ENCODE results near the gene TSTD2.

DNA sequence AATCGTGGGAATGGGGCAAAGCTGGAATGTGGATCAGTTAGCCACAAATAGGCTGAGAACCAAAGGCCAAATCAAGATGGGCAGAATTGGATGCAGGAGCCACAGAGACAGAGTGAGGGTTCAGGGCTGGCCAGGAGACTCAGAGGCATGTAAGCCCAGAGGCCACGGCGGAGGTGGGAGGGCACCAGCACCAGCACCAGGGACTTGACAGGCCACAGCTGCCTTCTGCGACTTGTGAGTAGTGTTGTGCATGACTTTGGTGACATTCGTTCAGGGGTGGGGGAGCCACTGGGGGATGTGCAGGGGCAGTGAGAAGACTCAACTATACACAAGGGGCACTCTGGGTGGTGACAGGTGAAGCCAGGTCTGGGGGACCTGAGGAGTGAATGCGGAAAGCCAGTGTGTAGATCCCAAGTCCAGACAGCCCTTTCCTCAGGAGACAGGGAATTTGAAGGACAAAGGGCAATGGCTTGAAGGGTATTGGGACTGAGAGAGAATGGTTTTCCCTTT is 78.5 kb downstream of the TSTD2 start:
- TF ChIP-seq PPARA (CRISPR knock-in tag; IDR thresholded peaks at IDR 0.05; ENCODE audit: borderline replicate concordance) (no peak), ZFP30 (CRISPR knock-in tag; IDR thresholded peaks at IDR 0.05) (no peak), RARB (CRISPR knock-in tag; IDR thresholded peaks at IDR 0.05) (no peak), ZNF70 (CRISPR knock-in tag; IDR thresholded peaks at IDR 0.05) (no peak), OSR1 (CRISPR knock-in tag; IDR thresholded peaks at IDR 0.05) (no peak), GLIS3 (CRISPR knock-in tag; IDR thresholded peaks at IDR 0.05) (no peak), ARNTL (CRISPR knock-in tag; IDR thresholded peaks at IDR 0.05; ENCODE audit: borderline replicate concordance, low read depth) (no peak), ZFP3 (CRISPR knock-in tag; IDR thresholded peaks at IDR 0.05) (no peak), BACH2 (CRISPR knock-in tag; IDR thresholded peaks at IDR 0.05; ENCODE audit: borderline replicate concordance) (no peak), ZC3H10 (CRISPR knock-in tag; IDR thresholded peaks at IDR 0.05) (no peak)
- TF ChIP-seq, protein P1, sequence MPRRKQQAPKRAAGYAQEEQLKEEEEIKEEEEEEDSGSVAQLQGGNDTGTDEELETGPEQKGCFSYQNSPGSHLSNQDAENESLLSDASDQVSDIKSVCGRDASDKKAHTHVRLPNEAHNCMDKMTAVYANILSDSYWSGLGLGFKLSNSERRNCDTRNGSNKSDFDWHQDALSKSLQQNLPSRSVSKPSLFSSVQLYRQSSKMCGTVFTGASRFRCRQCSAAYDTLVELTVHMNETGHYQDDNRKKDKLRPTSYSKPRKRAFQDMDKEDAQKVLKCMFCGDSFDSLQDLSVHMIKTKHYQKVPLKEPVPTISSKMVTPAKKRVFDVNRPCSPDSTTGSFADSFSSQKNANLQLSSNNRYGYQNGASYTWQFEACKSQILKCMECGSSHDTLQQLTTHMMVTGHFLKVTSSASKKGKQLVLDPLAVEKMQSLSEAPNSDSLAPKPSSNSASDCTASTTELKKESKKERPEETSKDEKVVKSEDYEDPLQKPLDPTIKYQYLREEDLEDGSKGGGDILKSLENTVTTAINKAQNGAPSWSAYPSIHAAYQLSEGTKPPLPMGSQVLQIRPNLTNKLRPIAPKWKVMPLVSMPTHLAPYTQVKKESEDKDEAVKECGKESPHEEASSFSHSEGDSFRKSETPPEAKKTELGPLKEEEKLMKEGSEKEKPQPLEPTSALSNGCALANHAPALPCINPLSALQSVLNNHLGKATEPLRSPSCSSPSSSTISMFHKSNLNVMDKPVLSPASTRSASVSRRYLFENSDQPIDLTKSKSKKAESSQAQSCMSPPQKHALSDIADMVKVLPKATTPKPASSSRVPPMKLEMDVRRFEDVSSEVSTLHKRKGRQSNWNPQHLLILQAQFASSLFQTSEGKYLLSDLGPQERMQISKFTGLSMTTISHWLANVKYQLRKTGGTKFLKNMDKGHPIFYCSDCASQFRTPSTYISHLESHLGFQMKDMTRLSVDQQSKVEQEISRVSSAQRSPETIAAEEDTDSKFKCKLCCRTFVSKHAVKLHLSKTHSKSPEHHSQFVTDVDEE (CRISPR knock-in tag; IDR thresholded peaks at IDR 0.05): no peak
- TF ChIP-seq, protein P2, sequence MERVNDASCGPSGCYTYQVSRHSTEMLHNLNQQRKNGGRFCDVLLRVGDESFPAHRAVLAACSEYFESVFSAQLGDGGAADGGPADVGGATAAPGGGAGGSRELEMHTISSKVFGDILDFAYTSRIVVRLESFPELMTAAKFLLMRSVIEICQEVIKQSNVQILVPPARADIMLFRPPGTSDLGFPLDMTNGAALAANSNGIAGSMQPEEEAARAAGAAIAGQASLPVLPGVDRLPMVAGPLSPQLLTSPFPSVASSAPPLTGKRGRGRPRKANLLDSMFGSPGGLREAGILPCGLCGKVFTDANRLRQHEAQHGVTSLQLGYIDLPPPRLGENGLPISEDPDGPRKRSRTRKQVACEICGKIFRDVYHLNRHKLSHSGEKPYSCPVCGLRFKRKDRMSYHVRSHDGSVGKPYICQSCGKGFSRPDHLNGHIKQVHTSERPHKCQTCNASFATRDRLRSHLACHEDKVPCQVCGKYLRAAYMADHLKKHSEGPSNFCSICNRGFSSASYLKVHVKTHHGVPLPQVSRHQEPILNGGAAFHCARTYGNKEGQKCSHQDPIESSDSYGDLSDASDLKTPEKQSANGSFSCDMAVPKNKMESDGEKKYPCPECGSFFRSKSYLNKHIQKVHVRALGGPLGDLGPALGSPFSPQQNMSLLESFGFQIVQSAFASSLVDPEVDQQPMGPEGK (CRISPR knock-in tag; IDR thresholded peaks at IDR 0.05; ENCODE audit: borderline replicate concordance): no peak
- TF ChIP-seq, protein P3, sequence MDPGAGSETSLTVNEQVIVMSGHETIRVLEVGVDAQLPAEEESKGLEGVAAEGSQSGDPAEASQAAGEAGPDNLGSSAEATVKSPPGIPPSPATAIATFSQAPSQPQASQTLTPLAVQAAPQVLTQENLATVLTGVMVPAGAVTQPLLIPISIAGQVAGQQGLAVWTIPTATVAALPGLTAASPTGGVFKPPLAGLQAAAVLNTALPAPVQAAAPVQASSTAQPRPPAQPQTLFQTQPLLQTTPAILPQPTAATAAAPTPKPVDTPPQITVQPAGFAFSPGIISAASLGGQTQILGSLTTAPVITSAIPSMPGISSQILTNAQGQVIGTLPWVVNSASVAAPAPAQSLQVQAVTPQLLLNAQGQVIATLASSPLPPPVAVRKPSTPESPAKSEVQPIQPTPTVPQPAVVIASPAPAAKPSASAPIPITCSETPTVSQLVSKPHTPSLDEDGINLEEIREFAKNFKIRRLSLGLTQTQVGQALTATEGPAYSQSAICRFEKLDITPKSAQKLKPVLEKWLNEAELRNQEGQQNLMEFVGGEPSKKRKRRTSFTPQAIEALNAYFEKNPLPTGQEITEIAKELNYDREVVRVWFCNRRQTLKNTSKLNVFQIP (CRISPR knock-in tag; IDR thresholded peaks at IDR 0.05; ENCODE audit: borderline replicate concordance, low read depth): no peak
